K562 (cell line): ENCODE measurements around the gene PIK3R1. TPM values are rescaled to one million over a fixed set of nuclear protein-coding genes. Genes with fewer than 3 reads are reported as not detected.
A peak's percentile ranks its signal among the peaks of the same experiment; 100 is the strongest.

Experiments
- ATAC-seq: fragments of 200-7000 bp; cut with Tn5 transposase; 3 replicates; pipeline ENCODE4 v1.9.1; 2020; ENCODE audit warnings: moderate library complexity
- BruUV-seq: library from RNA; stranded (reverse); fragments of 400-500 nt; replicated peaks from 2 replicates; lab custom pipeline; 2021; lab: Mats Ljungman, UMichigan
- CTCF ChIA-PET: fragments of 300-600 bp; formaldehyde crosslinking; extraction: SDS; loops from one replicate; lab custom pipeline; 2021; ENCODE audit warnings: low intra/inter-chr PET ratio; lab: Yijun Ruan, JAX
- POLR2A ChIA-PET: fragments of 300-600, 350-650 bp; sonication (Branson Sonifier 250); formaldehyde crosslinking; extraction: SDS; loops from one replicate; lab custom pipeline; 2021; ENCODE audit warnings: antibody characterized with exemption, inconsistent platforms; lab: Yijun Ruan, JAX
- DNase-seq, 4 experiments: peaks; one replicate each; pipeline versions ENCODE4 v3.0.0 to v3.0.0-alpha.2; 2011 to 2018; ENCODE audit warnings: low spot score in 3 of 4, mixed read lengths in 3 of 4; ENCODE audit errors: extremely low read depth in 1 of 4
- FAIRE-seq: peaks from 2 replicates; lab custom pipeline; 2011; peaks lifted over from hg19 to GRCh38; lab: Jason Lieb, UNC
- H2AFZ ChIP-seq: 2 replicates; pipeline ENCODE4 v1.6.0; 2011; ENCODE audit warnings: low read depth, low read length, control low read depth, inconsistent platforms
- H3K27ac ChIP-seq: fragments of 200-600 bp; 3 replicates; pipeline ENCODE4 v1.8.0; 2011; ENCODE audit warnings: low read depth, mild to moderate bottlenecking, control low read depth, inconsistent platforms, low read length, moderate library complexity, mixed read lengths; ENCODE audit errors: extremely low read depth
- H3K27me3 ChIP-seq, 2 experiments: fragments of 300-600 bp in 1 of 2; 2 replicates in 1 of 2; 3 replicates in 1 of 2; pipeline versions ENCODE4 v1.6.0 to v1.8.0; 2011; ENCODE audit warnings: inconsistent platforms in 2 of 2, low read length in 2 of 2, mild to moderate bottlenecking in 1 of 2, mixed read lengths in 1 of 2, moderate library complexity in 1 of 2; ENCODE audit not compliant: control insufficient read depth in 2 of 2, insufficient read depth in 2 of 2
- H3K36me3 ChIP-seq: fragments of 300-600 bp; 3 replicates; pipeline ENCODE4 v1.8.0; 2011; ENCODE audit warnings: mild to moderate bottlenecking, low read length, inconsistent platforms; ENCODE audit not compliant: control insufficient read depth, insufficient read depth
- H3K4me1 ChIP-seq, 2 experiments: fragments of 200-600 bp in 1 of 2; replicated peaks in 1 of 2; 2 replicates in 1 of 2; 3 replicates in 1 of 2; pipeline versions ENCODE4 v1.5.1 to v1.8.0; 2011; ENCODE audit warnings: inconsistent platforms in 2 of 2, low read length in 2 of 2, mild to moderate bottlenecking in 1 of 2, mixed read lengths in 1 of 2, moderate library complexity in 1 of 2; ENCODE audit not compliant: control insufficient read depth in 2 of 2, insufficient read depth in 2 of 2
- H3K4me2 ChIP-seq: 2 replicates; pipeline ENCODE4 v1.6.1; 2011; ENCODE audit warnings: low read length, control low read depth, inconsistent platforms, mixed read lengths; ENCODE audit not compliant: insufficient read depth
- H3K4me3 ChIP-seq: fragments of 200-600 bp; sonication (generic), shearing (Covaris generic); 2 replicates; pipeline ENCODE4 v1.5.1; 2016; ENCODE audit warnings: control low read depth, inconsistent platforms
- H3K79me2 ChIP-seq: fragments of 200-600 bp; 3 replicates; pipeline ENCODE4 v1.8.0; 2011; ENCODE audit warnings: low read length, inconsistent platforms; ENCODE audit not compliant: control insufficient read depth, insufficient read depth
- H3K9ac ChIP-seq, 2 experiments: 2 replicates each; pipeline versions ENCODE4 v1.6.0 to v1.6.1; 2011; ENCODE audit warnings: low read depth in 2 of 2, low read length in 2 of 2, control low read depth in 1 of 2, inconsistent platforms in 1 of 2, mild to moderate bottlenecking in 1 of 2, mixed read lengths in 1 of 2; ENCODE audit not compliant: insufficient read depth in 1 of 2
- H3K9me1 ChIP-seq: one replicate; pipeline ENCODE4 v1.6.0; 2011; ENCODE audit warnings: inconsistent platforms, mild to moderate bottlenecking, low read length, moderate library complexity; ENCODE audit not compliant: control insufficient read depth, insufficient read depth
- H3K9me3 ChIP-seq: replicated peaks from 2 replicates; pipeline ENCODE4 v1.5.1; 2011; ENCODE audit warnings: low read depth, low read length, inconsistent platforms; ENCODE audit not compliant: control insufficient read depth, insufficient read depth
- H4K20me1 ChIP-seq: replicated peaks from 2 replicates; pipeline ENCODE4 v1.6.1; 2011; ENCODE audit warnings: low read length, inconsistent platforms, mixed read lengths; ENCODE audit not compliant: control insufficient read depth, insufficient read depth
- CCAR2 ChIP-seq: fragments of 200-400 bp; formaldehyde crosslinking; IDR thresholded peaks from 2 replicates; pipeline ENCODE4 v1.6.1; 2017; ENCODE audit warnings: mild to moderate bottlenecking, low read depth, low read length
- CEBPB ChIP-seq: fragments of 450-650 bp; IDR thresholded peaks from 2 replicates; pipeline ENCODE4 v1.6.1; 2016; ENCODE audit warnings: missing genetic modification characterization, missing compliant biosample characterization
- DPF2 ChIP-seq: fragments of 450-650 bp; IDR thresholded peaks from 2 replicates; pipeline ENCODE4 v1.6.1; 2016
- ERF ChIP-seq: fragments of 450-650 bp; formaldehyde crosslinking; IDR thresholded peaks from 2 replicates; pipeline ENCODE4 v1.4.0; 2020; ENCODE audit warnings: mild to moderate bottlenecking, mixed read lengths
- MEF2A ChIP-seq: IDR thresholded peaks from 2 replicates; pipeline ENCODE4 v1.6.1; 2011; ENCODE audit warnings: low read depth, mild to moderate bottlenecking, low read length, moderate library complexity; ENCODE audit not compliant: control insufficient read depth
- MTA1 ChIP-seq: fragments of 450-650 bp; IDR thresholded peaks from 2 replicates; pipeline ENCODE4 v1.6.1; 2017; ENCODE audit warnings: borderline replicate concordance
- NCOR1 ChIP-seq: fragments of 450-650 bp; IDR thresholded peaks from 2 replicates; pipeline ENCODE4 v1.6.1; 2016; ENCODE audit warnings: mild to moderate bottlenecking, moderate library complexity
- NFIC ChIP-seq: fragments of 450-650 bp; IDR thresholded peaks from 2 replicates; pipeline ENCODE4 v1.6.1; 2017; ENCODE audit warnings: mild to moderate bottlenecking, inconsistent platforms
- SREBF1 ChIP-seq: fragments of 150-350 bp; IDR thresholded peaks from 2 replicates; pipeline ENCODE4 v1.6.1; 2014; ENCODE audit warnings: antibody characterized with exemption, low read depth, low read length, borderline replicate concordance
- THRAP3 ChIP-seq: fragments of 450-650 bp; IDR thresholded peaks from 2 replicates; pipeline ENCODE4 v1.6.1; 2016; ENCODE audit warnings: mild to moderate bottlenecking, inconsistent platforms, borderline replicate concordance
- WGBS: fragments of 100-300 bp; shearing (Covaris generic); methylation state at CpG from one replicate; pipeline ENCODE4 v1.1.6; 2016; ENCODE audit warnings: low coverage, mixed read lengths; ENCODE audit not compliant: insufficient coverage; ENCODE audit errors: missing lambda C conversion rate; 5-methylcytosine and 5-hydroxymethylcytosine counted together
- in situ Hi-C: fragments of 300-500 bp; cut with MboI; formaldehyde crosslinking; loops from 4 replicates; pipeline ENCODE4 v1.15.0; 2018; ENCODE audit warnings: inconsistent platforms, mixed read lengths
- intact Hi-C: fragments of 100-400 bp; cut with micrococcal nuclease; formaldehyde crosslinking; loops from 2 replicates; pipeline ENCODE4 v1.14.2; 2022
- polyA plus RNA-seq, 8 experiments: library from polyadenylated mRNA; depleted of rRNA in 4 of 8; stranded (reverse) in 5 of 8; unstranded in 3 of 8; fragments of >200 nt; fragmentation: Nextera tagmentation in 2 of 8; fragmentation: Illumina TruSeq in 1 of 8; extraction: Ambion mirVana in 2 of 8; extraction: Trizol in 1 of 8; gene quantifications; 2 replicates each; pipeline versions ENCODE4 v1.2.1 to v1.2.3, GENCODE V29; 2011 to 2014; ENCODE audit warnings: inconsistent platforms in 1 of 8, missing spikeins in 1 of 8
- total RNA-seq, 7 experiments: library from RNA; depleted of rRNA in 6 of 7; stranded (reverse); fragments of >200 nt in 6 of 7; fragmentation: Illumina TruSeq in 2 of 7; extraction: Trizol in 2 of 7; gene quantifications; 2 replicates each; pipeline versions ENCODE4 v1.2.1 to v1.2.3, GENCODE V29; 2011 to 2021; ENCODE audit warnings: low replicate concordance in 1 of 7
- TF ChIP-seq, protein P1 (sequence below), 2 experiments: fragments of 450-650 bp; IDR thresholded peaks; 2 replicates each; pipeline ENCODE4 v1.6.1; 2016
- TF ChIP-seq, protein P2 (sequence below), 2 experiments: IDR thresholded peaks in 1 of 2; conservative IDR thresholded peaks in 1 of 2; 2 replicates each; pipeline ENCODE4 v1.6.1; 2016; ENCODE audit warnings: low read depth in 2 of 2, mild to moderate bottlenecking in 1 of 2, missing compliant biosample characterization in 1 of 2, missing genetic modification characterization in 1 of 2, moderate library complexity in 1 of 2
- TF ChIP-seq, protein P3 (sequence below): fragments of 450-650 bp; IDR thresholded peaks from 2 replicates; pipeline ENCODE4 v1.6.1; 2017; ENCODE audit warnings: antibody characterized with exemption
- TF ChIP-seq, protein P4 (sequence below): sonication (generic); formaldehyde crosslinking; IDR thresholded peaks from 2 replicates; pipeline ENCODE4 v1.8.0; 2023; ENCODE audit warnings: mild to moderate bottlenecking, missing genetic modification reagents

Gene PIK3R1
- total and polyA plus RNA-seq, 9 of the 15 experiments (the other 6 are each of a cell fraction or from before 2014, with no cell fraction given): 1.1 to 9.7 (median 4.8) TPM

DNA sequence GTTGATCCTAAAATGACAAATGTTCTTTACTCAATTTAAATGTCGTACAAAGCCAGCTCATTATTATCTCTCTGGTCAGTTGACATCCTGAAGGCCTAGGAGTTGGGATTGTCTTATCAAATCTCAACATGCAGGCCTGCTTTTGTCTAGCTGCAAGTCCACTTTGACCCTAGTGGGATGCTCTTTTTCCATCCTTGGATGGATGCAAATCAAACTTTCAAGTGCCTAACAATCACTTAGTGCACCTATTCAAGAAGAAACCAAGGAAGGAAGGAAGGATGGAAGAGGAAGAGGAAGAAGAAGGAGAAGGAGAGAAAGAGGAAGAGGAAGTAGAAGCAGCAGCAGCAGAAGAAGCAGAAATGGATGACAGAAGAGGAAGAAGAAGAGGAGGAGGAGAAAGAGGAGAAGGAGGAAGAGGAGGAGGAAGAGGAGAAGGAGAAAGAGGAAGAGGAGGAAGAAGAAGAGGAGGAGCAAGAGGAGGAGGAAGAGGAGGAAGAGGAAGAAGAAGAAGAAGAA lies 109.6 kb downstream of the PIK3R1 start:
- Histone ChIP-seq H3K79me2 (no peaks in the 10 kb centered on the region), H3K27me3 (no peaks in the 10 kb centered on the region), H3K9ac (no peak overlapping the region), H3K9me1 (no peaks in the 10 kb centered on the region), H3K9me3 (no peaks in the 10 kb centered on the region), H3K36me3 (no peaks in the 10 kb centered on the region), H2AFZ (no peak overlapping the region), H3K4me1 (peaks cover 11 to 15% of the 10 kb centered on the region in 2 experiments; a peak in 4 of 5 replicates), H3K27ac (no peak overlapping the region), H3K4me3 (no peak overlapping the region), H4K20me1 (no peaks in the 10 kb centered on the region), H3K4me2 (peak overlapping the region; percentile 7; the same call in 1 of the 2 replicates)
- WGBS: 0% methylated on average over 1 of the region's 1 CpG
- intact Hi-C loops (no loop called here), in situ Hi-C loops (no loop called here)
- ATAC-seq: peak; percentile 65
- ChIA-PET CTCF (interaction anchor here (0.6 kb wide), 1 partner anchor 901 kb away, joined by 3 read pairs; no protein-coding TSS in a partner anchor), POLR2A (interaction anchor here (0.6 to 1.0 kb wide), 2 partner anchors 9 to 110 kb away, joined by 3 read pairs; no protein-coding TSS in a partner anchor)
- peak; percentile 83 for FAIRE-seq
- no TSS peak for BruUV-seq
- peak in 2 of 4 experiments; percentile 38 to 81 for DNase-seq
- TF ChIP-seq, protein P1, sequence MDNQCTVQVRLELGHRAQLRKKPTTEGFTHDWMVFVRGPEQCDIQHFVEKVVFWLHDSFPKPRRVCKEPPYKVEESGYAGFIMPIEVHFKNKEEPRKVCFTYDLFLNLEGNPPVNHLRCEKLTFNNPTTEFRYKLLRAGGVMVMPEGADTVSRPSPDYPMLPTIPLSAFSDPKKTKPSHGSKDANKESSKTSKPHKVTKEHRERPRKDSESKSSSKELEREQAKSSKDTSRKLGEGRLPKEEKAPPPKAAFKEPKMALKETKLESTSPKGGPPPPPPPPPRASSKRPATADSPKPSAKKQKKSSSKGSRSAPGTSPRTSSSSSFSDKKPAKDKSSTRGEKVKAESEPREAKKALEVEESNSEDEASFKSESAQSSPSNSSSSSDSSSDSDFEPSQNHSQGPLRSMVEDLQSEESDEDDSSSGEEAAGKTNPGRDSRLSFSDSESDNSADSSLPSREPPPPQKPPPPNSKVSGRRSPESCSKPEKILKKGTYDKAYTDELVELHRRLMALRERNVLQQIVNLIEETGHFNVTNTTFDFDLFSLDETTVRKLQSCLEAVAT (IDR thresholded peaks at IDR 0.05): peak; percentile 71 to 78; a peak in 3 of 4 replicates
- TF ChIP-seq, protein P2, sequence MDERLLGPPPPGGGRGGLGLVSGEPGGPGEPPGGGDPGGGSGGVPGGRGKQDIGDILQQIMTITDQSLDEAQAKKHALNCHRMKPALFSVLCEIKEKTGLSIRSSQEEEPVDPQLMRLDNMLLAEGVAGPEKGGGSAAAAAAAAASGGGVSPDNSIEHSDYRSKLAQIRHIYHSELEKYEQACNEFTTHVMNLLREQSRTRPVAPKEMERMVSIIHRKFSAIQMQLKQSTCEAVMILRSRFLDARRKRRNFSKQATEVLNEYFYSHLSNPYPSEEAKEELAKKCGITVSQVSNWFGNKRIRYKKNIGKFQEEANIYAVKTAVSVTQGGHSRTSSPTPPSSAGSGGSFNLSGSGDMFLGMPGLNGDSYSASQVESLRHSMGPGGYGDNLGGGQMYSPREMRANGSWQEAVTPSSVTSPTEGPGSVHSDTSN (CRISPR knock-in tag; IDR thresholded peaks at IDR 0.05; ENCODE audit: low read depth): no peak
- TF ChIP-seq, protein P2 (tag; conservative IDR thresholded peaks at IDR 0.05; ENCODE audit: low read depth): 0 out of 2 replicates have a peak, but pooled peaks have one; percentile 23
- TF ChIP-seq, protein P3, sequence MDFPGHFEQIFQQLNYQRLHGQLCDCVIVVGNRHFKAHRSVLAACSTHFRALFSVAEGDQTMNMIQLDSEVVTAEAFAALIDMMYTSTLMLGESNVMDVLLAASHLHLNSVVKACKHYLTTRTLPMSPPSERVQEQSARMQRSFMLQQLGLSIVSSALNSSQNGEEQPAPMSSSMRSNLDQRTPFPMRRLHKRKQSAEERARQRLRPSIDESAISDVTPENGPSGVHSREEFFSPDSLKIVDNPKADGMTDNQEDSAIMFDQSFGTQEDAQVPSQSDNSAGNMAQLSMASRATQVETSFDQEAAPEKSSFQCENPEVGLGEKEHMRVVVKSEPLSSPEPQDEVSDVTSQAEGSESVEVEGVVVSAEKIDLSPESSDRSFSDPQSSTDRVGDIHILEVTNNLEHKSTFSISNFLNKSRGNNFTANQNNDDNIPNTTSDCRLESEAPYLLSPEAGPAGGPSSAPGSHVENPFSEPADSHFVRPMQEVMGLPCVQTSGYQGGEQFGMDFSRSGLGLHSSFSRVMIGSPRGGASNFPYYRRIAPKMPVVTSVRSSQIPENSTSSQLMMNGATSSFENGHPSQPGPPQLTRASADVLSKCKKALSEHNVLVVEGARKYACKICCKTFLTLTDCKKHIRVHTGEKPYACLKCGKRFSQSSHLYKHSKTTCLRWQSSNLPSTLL: peak; percentile 62; the same call in 1 of the 2 replicates
- TF ChIP-seq NCOR1 (peak; percentile 92), CCAR2 (no peak), SREBF1 (no peak), CEBPB (no peak), MTA1 (peak; percentile 88), THRAP3 (peak; percentile 72; the same call in 1 of the 2 replicates), MEF2A (no peak), DPF2 (peak; percentile 83), ERF (no peak), NFIC (peak; percentile 82)
- TF ChIP-seq, protein P4, sequence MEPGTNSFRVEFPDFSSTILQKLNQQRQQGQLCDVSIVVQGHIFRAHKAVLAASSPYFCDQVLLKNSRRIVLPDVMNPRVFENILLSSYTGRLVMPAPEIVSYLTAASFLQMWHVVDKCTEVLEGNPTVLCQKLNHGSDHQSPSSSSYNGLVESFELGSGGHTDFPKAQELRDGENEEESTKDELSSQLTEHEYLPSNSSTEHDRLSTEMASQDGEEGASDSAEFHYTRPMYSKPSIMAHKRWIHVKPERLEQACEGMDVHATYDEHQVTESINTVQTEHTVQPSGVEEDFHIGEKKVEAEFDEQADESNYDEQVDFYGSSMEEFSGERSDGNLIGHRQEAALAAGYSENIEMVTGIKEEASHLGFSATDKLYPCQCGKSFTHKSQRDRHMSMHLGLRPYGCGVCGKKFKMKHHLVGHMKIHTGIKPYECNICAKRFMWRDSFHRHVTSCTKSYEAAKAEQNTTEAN (CRISPR knock-in tag): no peak
